PC-9 (cell line): ENCODE results near the gene ERCC2. TPM values are rescaled to one million over a fixed set of nuclear protein-coding genes. Genes with fewer than 3 reads are reported as not detected.
"Not testable (repeated sequence)": the region's sequence is repeated elsewhere in the genome, so short reads cannot be mapped to it uniquely, and the experiment has no call there.

Experiments used
- BruUV-seq: library from RNA; stranded (reverse); fragments of 400-500 nt; replicated peaks from 2 replicates; lab custom pipeline; 2021; lab: Mats Ljungman, UMichigan
- CTCF ChIA-PET: fragments of 300-600 bp; sonication (Branson Sonifier 250); formaldehyde crosslinking; loops from one replicate; lab custom pipeline; 2022; ENCODE audit warnings: antibody characterized with exemption; lab: Charles Lee
- POLR2A ChIA-PET: fragments of 300-600 bp; sonication (Branson Sonifier 250); formaldehyde crosslinking; loops from one replicate; lab custom pipeline; 2022; ENCODE audit warnings: antibody characterized with exemption; ENCODE audit not compliant: unreplicated experiment; lab: Charles Lee
- DNase-seq, 2 experiments: peaks; one replicate each; pipeline versions ENCODE4 v3.0.0 to v3.0.0-alpha.2; 2015 to 2022; ENCODE audit warnings: mixed read lengths in 1 of 2
- H2AFZ ChIP-seq: fragments of 200-600 bp; sonication (generic); 2 replicates; pipeline ENCODE4 v1.8.1; 2017; ENCODE audit warnings: antibody characterized with exemption
- H3F3A ChIP-seq: fragments of 200-600 bp; sonication (generic); 2 replicates; pipeline ENCODE4 v1.8.1; 2017; ENCODE audit warnings: antibody characterized with exemption, mild to moderate bottlenecking, low read depth; ENCODE audit not compliant: insufficient read depth
- H3K27ac ChIP-seq: fragments of 200-600 bp; sonication (generic); 2 replicates; pipeline ENCODE4 v1.6.1; 2016; ENCODE audit warnings: mixed run types
- H3K27me3 ChIP-seq: fragments of 200-600 bp; sonication (generic); 2 replicates; pipeline ENCODE4 v1.6.1; 2016; ENCODE audit warnings: low read depth, mixed run types; ENCODE audit not compliant: insufficient read depth
- H3K36me3 ChIP-seq: fragments of 200-600 bp; sonication (generic); 2 replicates; pipeline ENCODE4 v1.6.1; 2016; ENCODE audit warnings: low read depth, mixed run types
- H3K4me1 ChIP-seq: fragments of 200-600 bp; sonication (generic); replicated peaks from 2 replicates; pipeline ENCODE4 v1.6.1; 2016; ENCODE audit warnings: mixed run types; ENCODE audit not compliant: insufficient read depth
- H3K4me2 ChIP-seq: fragments of 200-600 bp; sonication (generic); 2 replicates; pipeline ENCODE4 v1.6.1; 2017; ENCODE audit warnings: mixed run types
- H3K4me3 ChIP-seq: fragments of 200-600 bp; sonication (generic); 2 replicates; pipeline ENCODE4 v1.6.1; 2016; ENCODE audit warnings: mixed run types
- H3K79me2 ChIP-seq: fragments of 200-600 bp; sonication (generic); 2 replicates; pipeline ENCODE4 v1.6.1; 2017; ENCODE audit warnings: low read depth, mixed run types
- H3K9me2 ChIP-seq: fragments of 200-600 bp; sonication (generic); 2 replicates; pipeline ENCODE4 v1.8.1; 2017; ENCODE audit warnings: mild to moderate bottlenecking; ENCODE audit not compliant: insufficient read depth
- H3K9me3 ChIP-seq: fragments of 200-600 bp; sonication (generic); 2 replicates; pipeline ENCODE4 v1.8.1; 2016; ENCODE audit warnings: low read depth; ENCODE audit not compliant: insufficient read depth
- H4K20me1 ChIP-seq: fragments of 200-600 bp; sonication (generic); 2 replicates; pipeline ENCODE4 v1.8.1; 2017; ENCODE audit not compliant: insufficient read depth
- CTCF ChIP-seq: fragments of 200-600 bp; sonication (generic); conservative IDR thresholded peaks from 2 replicates; pipeline ENCODE4 v1.6.1; 2017; ENCODE audit warnings: mixed run types, antibody characterized with exemption, mild to moderate bottlenecking, moderate library complexity
- EZH2 ChIP-seq: fragments of 200-600 bp; sonication (generic); IDR thresholded peaks from 2 replicates; pipeline ENCODE4 v1.8.0; 2017; ENCODE audit warnings: antibody characterized with exemption, low read depth
- intact Hi-C: fragments of 100-400 bp; cut with micrococcal nuclease; formaldehyde crosslinking; loops from one replicate; pipeline ENCODE4 v1.10.0; 2022; ENCODE audit not compliant: unreplicated experiment
- total RNA-seq: library from RNA; stranded (reverse); gene quantifications from 2 replicates; pipeline ENCODE4 v1.2.3, GENCODE V29; 2021

ERCC2 gene
- total RNA-seq, 1 experiment from 2014 or later: 33.1 TPM

GRCh38 chr19:45314708-45315245, 55.6 kb downstream of the ERCC2 start:
- Histone ChIP-seq H3K9me2 (no peaks in the 10 kb centered on the region), H3K79me2 (no peaks in the 10 kb centered on the region), H3K4me3 (no peak overlapping the region), H3F3A (0 out of 2 replicates have a peak, but pooled peaks cover 3% of the 10 kb centered on the region), H3K36me3 (no peaks in the 10 kb centered on the region), H3K4me1 (no peaks in the 10 kb centered on the region), H3K27ac (no peak overlapping the region), H3K9me3 (no peaks in the 10 kb centered on the region), H2AFZ (no peak overlapping the region), H3K27me3 (peaks cover 34% of the 10 kb centered on the region), H3K4me2 (no peak overlapping the region), H4K20me1 (no peaks in the 10 kb centered on the region)
- no TSS peak for BruUV-seq
- no peak for DNase-seq
- no peak for TF ChIP-seq EZH2
- TF ChIP-seq CTCF: no peak
- intact Hi-C loops: no loop called here
- ChIA-PET POLR2A (no interaction called here), CTCF (no interaction called here)

- peaks cover 12% of the 10 kb centered on the region for H3F3A ChIP-seq
- POLR2A ChIA-PET: interaction anchor here (0.7 kb wide), 1 partner anchor 422 kb away, joined by 3 read pairs; no protein-coding TSS in a partner anchor
- CTCF ChIA-PET, H2AFZ ChIP-seq, BruUV-seq, H3K79me2 ChIP-seq, H3K36me3 ChIP-seq, intact Hi-C loops, H3K4me2 ChIP-seq, H3K9me2 ChIP-seq, H3K27ac ChIP-seq, H4K20me1 ChIP-seq, H3K4me3 ChIP-seq, H3K9me3 ChIP-seq, H3K4me1 ChIP-seq, DNase-seq: not testable (repeated sequence)
- peaks cover 31% of the 10 kb centered on the region for H3K27me3 ChIP-seq
Measured at GRCh38 chr19:45312285-45312684, 58.1 kb downstream of the ERCC2 start.

- no peaks in the 10 kb centered on the region for H3K9me2 ChIP-seq
- BruUV-seq: no TSS peak
- TF ChIP-seq CTCF (no peak), EZH2 (no peak)
- ChIA-PET POLR2A (interaction anchor here (0.7 kb wide), 1 partner anchor 421 kb away, joined by 3 read pairs; no protein-coding TSS in a partner anchor), CTCF (no interaction called here)
- H3K4me1 ChIP-seq: no peaks in the 10 kb centered on the region
- no peak overlapping the region for H3K27ac ChIP-seq
- no peaks in the 10 kb centered on the region for H3K9me3 ChIP-seq
- H3K36me3 ChIP-seq: no peaks in the 10 kb centered on the region
- H3K27me3 ChIP-seq: peaks cover 30% of the 10 kb centered on the region
- H3F3A ChIP-seq: peaks cover 12% of the 10 kb centered on the region
- no peak overlapping the region for H3K4me3 ChIP-seq
- H2AFZ ChIP-seq: no peak overlapping the region
- no peak for DNase-seq
- intact Hi-C loops: no loop called here
- H3K4me2 ChIP-seq: no peak overlapping the region
- H3K79me2 ChIP-seq: no peaks in the 10 kb centered on the region
- H4K20me1 ChIP-seq: no peaks in the 10 kb centered on the region
Measured at GRCh38 chr19:45311621-45312020, 58.8 kb downstream of the ERCC2 start.

- DNase-seq, H2AFZ ChIP-seq, H3K27me3 ChIP-seq, H3K4me2 ChIP-seq, POLR2A ChIA-PET, H4K20me1 ChIP-seq, H3K36me3 ChIP-seq, CTCF ChIA-PET, intact Hi-C loops, H3K4me1 ChIP-seq, H3K27ac ChIP-seq, H3K79me2 ChIP-seq, H3K9me3 ChIP-seq, H3K4me3 ChIP-seq, H3K9me2 ChIP-seq, BruUV-seq: not testable (repeated sequence)
- peaks cover 12% of the 10 kb centered on the region for H3F3A ChIP-seq
Measured at GRCh38 chr19:45309322-45309721, 61.1 kb downstream of the ERCC2 start.
